ENCODE results near the gene JAML.

GRCh38 chr11:118205606-118206378 is 19.0 kb downstream of the JAML start:
- TF ChIP-seq CTCF (IDR thresholded peaks at IDR 0.05) (no peak), POLR2A (IDR thresholded peaks at IDR 0.05) (no peak)
